HG03280 (cell line): ENCODE data around the gene FAAP20.

ENCODE experiments used
- ATAC-seq: cut with Tn5 transposase; IDR thresholded peaks from one replicate; pipeline ENCODE4 v1.9.1; 2021; ENCODE audit warnings: mild to moderate bottlenecking, moderate library complexity; ENCODE audit not compliant: unreplicated experiment

The FAAP20 gene, protein sequence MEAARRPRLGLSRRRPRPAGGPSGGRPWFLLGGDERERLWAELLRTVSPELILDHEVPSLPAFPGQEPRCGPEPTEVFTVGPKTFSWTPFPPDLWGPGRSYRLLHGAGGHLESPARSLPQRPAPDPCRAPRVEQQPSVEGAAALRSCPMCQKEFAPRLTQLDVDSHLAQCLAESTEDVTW

DNA sequence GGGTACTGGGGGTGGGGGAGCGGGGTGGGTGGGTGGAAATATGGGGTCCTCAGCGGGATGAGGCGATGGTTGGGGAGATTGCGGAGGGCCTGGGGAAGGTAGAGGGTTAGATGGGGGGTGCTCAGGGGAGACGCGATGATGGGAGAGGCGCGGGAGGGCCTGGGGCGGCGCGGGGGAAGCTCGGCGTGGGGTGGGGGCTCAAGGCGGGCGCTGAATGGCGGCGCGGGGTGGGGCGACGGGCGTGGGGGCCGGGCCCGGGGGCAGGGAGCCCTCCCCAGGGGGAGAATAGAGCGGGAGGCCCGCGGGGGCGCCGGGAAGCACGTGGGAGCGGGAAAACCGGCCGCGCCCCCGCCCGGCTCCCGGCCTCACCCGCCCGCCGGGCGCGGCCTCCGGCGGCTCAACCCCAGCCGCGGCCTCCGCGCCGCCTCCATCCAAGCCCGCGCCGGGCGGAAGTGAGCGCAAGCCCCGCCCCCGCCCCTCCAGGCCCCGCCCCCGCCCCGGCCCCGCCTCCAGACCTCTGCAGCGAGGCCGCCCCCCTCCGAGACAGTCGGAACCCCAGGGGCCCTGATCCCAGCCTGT, at the start of gene FAAP20:
FAAP20 (minus strand) TSS at position 454 of the 579 bp plus-strand sequence; CDS start at position 431, 23 bp downstream.
- peak; percentile 61 for ATAC-seq

DNA sequence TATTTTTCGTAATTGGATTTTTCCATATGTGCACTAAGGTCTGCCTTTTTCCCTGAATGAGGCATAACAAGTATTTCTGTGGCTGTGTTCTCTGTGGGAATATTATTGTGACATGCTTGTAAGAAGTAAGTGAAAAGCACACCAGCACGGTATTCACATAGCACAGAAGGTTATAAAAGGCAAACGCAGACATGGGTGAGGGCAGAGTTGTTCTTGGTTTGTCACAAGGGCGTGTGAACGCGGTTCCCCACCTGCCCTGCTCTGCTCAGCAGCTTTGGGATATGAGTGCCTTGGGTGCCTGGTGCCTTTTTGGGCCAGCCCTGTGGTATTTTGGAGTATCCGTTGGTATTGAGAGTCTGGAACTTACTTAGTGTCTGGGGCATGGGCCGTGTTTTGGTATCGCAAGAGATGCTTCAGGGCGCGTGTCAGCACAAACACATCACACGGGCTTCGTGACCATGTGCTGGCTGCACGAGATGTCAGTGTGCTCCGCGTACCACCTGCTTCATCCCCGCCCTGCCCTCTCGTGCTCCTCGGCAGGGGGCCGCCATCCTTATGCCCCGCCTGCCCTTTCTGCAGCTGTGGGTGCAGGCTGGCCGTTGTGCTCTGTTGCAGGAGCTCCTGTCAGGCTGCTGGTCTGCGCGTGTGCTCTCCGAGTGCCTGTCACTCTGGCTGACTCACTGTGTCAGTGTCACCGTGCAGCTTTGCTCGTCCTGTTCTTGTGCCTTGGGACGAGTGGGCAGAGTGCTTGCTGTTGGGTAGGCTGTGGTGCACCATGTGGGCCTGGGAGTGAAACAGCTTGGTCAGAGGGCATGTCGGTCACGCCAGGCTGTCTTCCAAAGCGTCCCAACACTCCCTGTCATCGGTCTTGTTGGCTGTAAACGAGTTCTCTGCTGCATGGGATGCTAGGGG, 48.5 kb upstream of the FAAP20 start:
- no peak for ATAC-seq

DNA sequence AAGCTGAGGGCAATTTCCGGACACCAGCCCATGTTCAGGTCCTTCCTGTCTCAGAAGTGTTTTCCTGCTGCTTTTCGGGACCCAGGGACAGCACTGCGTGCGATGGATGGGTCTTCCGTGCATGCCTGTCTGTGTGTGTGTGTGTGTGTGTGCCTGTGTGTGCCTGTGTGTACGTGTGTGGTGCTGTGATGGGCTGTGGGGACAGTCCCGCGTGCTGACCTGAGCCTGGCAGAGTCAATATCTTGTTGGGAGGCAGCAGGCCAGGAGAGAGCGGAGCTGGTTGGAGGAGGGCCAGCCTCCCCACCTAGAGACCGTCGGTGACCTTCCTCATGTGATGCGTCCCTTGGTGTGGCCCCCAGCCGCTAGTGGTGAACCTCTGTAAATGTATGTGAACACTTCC, 47.2 kb upstream of the FAAP20 start:
- ATAC-seq, result no peak

DNA sequence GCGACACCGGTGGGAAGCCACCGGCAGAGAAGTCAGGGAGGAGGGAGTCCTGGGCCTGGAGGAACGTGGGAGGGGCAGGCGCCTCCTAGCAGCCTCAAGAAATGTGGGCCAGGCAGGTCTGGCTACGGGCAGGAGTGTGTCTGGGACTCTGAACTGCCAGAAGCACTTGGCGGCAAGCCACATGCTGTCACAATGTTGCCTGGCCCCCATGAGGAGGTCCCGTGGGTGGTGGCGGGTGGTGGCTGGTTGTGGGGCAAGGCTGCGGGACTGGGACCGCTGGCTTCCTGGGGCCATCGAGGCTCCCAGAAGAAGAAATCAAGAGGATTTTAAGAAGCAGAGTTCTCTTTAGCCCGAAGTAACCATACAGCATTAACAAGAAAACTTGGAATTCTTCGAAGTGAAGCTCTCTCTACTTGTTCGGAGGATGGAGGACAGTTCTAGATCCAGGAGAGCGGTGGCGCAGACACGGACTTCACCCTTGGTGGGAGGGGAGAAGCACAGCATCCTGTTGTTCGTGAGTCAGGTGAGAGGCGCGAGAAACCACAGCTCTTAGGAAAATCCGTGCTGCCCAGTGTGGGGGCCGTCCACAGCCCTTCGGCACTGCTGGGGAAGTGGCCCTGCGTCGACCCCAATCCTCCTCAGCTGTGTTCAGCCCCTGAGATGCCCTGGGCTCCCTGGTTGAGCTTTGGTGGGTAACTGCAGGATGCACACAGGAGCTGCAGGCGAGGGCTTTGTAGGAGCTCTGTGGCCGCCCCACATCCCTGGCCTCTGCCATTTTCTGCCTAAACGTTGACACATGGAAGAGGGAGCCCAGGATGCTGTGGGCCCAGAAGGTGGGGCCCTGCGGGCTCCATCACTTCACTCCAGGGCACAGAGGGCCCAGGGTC, 45.9 kb upstream of the FAAP20 start:
- ATAC-seq, result no peak

DNA sequence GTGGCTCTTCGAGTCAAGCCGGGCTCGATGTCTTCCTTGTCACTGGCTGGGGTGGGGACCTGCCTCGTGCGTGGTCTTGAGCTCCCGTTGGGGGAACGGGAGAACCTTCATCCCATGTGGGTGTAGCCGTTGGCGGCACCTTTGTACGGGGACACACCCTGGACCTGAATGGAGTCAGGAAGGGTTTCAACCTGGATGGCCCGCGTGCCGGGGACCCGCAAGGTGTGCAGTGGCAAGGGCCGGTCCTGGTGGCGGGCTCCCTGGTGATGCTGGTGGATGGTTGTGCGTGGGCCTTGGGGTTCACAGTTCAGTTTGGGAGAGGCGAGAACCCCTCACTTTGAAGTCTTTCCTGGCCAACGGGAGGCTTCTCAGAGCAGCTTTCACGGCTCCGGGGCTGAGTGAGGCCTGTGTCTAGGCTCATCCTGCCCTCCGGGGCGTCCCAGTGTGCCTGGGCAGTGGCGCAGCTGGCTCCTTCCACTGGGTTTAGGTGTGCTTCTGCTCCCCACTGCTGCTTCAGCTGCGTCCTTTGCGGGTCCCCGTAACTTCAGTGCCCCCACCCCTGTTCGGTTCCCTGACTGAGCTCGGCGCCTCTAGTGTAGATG, 44.9 kb upstream of the FAAP20 start:
- no peak for ATAC-seq

DNA sequence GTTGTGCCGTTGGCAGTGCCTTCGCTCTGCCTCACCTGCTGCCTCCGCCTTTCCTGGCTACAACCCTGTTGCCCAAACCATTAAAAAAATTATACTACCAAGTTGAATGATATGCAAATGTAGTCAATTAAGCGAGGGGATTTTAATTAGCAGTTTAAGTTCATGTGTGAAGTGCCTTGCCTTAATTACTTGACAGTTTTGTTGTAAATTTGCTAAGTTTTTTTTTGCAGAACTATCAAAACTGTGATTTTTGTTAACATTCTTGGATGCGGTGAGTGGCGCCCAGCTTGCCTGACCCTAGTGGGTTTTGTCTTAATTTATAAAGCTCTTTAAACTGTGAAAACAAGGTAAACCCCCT, 44.4 kb upstream of the FAAP20 start:
- ATAC-seq, result no peak

DNA sequence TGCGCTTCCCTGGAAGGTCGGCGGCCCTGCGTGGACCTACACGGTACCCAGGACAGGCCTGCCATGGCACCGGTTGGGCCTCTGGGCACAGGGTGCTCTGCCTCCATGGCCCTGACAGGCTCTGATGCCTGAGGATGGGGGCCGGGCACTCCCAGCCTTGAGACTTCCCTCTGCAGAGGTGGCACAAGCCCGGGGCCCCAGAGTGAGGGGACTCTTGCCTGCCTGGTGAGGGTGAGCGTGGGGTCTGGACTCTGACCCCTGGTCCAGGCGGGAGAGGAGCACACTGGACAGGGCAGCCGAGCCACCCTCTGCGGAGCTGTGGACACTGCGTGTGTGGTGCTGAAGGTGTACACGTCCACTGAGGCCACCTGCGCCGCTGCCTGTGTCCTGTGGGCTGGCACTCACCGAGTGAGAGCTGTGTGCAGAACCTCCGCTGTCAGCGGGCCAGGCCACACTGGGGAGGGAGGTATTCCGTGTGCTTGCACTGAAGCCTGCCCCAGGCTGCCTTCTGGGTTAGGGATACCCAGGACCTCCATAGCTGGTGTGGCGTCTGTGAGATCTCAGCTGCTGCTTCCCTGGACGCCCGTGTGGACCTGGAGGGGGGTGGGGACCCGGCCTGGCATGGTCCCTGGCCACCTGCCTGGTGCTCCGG, 43.9 kb upstream of the FAAP20 start:
- no peak for ATAC-seq

DNA sequence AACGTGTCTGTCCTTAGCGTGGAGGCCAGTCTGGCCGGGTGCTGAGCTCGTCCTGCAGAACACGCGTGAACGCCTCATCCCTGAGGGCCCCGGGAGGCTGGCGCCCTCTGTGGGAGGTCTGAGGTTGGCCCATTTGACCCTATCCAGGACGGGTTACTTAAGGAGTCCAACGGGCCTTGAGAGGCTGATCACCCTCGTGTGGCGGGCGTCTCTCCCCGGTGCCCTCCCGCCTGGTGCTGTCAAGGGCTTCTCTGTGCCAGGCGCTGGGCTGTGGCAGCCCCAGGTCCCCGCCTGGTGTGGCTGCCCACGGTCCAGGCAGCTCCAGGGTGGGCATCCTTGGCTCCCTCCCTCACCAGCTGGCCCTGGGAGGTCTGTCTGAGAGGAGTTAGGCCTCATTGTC, 43.2 kb upstream of the FAAP20 start:
- ATAC-seq, result no peak

DNA sequence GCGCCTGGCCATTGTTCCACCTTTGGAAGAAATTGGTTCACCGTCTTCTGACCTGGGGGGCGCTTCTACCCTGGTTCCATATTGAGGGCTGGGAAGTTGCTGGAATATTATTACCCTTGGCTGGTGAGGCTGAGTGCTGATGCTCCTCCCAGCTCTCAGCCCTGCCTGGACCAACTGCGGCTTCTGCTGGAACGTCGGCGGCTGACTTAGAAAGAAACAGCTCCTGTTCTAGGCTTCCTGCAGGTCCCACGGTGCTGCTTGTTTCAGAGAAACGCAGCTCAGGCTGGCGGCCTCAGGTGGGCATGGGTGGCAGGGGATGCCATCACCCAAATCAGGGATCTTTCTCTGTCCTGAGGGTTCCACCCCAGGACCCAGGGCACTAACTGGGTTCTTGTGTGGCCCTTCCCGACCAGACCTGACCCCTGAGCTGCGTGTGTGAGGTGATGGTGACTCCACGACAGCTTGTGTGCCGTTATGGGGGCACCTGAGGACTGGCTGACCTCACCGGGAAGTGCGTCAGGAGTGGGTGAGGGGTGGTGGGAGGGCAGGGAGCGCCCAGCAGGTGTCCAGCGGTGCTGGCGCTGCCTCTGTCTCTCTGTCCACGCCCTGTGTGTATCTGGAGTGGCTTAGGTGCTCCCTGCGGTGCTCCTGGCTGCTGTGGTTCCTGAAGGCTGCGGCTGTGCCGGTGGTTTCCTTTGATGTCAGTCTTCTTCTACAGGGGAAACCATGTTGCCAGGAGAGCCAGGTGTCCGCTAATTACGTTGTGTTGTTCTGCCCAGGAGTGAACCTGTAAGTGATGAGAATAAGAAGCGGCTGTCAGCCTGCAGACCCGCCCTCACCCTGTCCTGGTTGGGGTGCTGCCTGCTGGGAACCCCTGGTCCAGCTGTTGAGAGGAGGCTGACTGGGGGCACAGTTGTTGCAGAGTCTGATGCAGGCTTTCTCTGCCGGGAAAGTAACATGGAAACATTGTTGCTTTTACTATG, 42.4 kb upstream of the FAAP20 start:
- ATAC-seq, result no peak

DNA sequence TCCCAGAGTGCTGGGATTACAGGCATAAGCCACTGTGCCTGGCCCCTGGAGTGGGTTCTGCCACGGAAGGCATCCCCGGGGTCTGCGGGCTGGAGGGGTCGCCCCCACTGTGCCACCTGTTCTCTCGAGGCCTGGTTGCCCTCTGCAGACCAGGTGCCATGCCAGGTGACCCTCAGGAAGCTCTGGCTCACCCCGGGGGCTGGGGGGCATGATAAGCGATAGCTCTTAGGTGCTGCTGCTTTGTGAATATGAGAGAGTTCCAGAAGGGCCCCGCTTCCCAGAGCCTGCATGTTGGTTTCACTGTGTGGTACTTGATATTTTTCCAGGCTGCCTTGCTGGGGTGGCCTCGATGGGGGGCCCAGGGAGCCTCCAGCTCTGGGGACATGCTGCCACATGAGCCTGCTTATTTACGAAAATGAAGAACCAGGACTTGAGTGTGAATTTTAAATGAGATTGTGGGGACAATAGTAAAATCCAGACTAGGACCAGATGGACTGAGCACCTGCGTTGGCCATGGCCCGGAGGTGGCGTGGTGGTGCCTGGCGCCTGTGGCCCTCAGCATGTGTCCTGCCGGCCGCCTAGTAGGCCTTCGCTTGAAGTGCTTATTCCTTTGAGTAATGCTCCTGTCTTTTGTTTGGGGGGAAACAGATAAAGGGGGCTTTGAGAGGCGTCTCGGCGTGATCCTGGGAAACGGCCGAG, 40.9 kb upstream of the FAAP20 start:
- no peak for ATAC-seq

DNA sequence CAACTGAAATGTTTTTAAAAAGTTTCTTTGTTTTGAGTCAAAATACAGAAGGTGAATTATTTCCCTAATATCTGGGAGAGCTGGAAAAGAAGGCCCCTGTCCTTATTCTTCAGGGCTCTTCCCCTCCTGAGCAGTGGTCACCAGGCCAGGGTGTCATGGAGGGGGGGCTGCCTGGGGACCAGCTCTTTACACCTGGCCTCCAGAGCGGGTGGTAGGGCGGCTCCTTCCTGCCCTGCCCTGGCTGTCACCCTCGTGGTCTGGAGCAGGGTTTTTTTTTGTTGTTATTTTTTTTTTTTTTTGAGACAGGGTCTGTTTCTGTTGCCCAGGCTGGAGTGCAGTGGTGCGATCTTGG, 40.2 kb upstream of the FAAP20 start:
- ATAC-seq, result no peak

DNA sequence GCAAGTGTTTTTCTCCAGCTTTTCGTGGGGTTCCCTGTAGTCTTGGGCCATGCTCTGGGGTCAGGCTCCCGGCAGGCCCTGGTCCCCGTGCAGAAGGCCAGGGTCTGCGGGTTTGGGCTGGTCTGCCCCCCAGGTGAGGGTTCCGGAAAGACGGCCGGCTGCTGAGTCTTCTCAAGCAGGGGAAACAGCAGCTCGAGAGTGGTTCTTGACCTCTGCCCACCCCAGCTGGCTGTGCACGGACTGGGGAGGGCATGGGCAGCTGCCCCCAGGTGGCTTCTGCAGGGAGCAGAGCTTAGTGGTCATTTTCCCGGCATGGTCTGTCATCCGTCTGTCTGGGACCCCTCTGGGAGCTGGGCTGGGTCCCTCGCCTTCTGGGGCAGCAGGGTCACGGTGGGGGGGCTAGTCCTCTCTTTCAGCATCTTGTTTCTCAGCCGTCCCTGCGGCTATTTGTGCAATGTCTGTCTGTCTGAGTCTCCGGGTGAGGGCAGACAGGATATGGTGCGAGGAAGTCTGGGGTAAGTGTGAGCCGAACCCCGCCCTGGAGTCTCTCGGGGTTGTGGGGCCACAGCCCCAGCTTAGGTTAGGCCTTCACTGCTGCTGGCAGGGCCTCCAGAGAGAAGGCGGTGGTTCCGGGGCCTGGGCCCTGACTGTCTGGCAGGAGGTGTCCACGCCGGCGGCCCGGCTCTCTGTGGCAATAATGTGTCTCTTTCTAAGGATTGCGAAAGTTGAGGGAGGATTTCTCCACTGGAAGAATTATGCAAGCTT, 39.6 kb upstream of the FAAP20 start:
- no peak for ATAC-seq

DNA sequence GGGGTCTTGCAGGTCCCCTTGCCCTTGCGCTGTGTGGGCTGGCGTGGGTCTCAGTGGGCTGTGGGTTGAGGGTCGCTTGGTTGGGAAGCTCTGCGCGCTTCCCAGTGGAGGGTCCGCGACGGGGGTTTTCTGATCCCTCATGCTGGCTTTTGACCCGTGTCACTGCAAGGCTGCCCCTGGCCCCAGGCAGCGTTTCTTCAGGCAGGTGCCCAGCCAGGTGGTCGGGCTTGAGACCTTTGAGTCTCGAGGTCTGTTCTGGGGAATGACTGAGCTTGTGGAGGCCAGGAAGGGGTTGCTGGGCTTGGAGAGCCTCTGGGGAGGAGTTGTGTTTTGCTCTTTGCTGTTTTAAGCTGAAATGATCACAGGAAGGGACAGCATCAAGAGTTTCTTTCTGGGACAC, 38.9 kb upstream of the FAAP20 start:
- no peak for ATAC-seq

DNA sequence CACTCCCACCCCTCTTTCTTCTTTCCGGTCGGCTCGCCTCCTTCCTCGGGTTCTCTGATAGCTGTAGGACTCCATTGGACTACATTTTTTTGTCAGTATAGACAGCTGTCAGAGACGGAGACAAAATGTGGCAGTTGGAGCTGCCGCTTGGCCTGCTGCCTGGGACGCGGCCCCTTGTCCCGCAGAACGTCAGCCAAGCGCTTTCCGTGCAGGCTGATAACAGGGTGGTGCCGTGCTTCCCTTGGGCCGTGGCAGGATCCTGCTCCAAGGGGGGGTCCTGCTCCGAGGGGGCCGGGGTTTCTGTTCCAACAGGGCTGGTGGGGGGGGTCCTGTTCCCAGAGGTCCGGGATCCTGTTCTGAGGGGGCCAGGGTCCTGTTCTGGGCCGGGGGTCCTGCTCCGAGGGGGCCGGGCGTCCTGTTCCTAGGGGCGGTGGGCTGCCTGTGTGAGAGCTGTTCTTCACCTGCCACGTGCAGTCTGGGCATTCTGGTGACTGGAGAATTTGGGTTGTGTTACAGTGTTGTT, 38.4 kb upstream of the FAAP20 start:
- ATAC-seq, result no peak

DNA sequence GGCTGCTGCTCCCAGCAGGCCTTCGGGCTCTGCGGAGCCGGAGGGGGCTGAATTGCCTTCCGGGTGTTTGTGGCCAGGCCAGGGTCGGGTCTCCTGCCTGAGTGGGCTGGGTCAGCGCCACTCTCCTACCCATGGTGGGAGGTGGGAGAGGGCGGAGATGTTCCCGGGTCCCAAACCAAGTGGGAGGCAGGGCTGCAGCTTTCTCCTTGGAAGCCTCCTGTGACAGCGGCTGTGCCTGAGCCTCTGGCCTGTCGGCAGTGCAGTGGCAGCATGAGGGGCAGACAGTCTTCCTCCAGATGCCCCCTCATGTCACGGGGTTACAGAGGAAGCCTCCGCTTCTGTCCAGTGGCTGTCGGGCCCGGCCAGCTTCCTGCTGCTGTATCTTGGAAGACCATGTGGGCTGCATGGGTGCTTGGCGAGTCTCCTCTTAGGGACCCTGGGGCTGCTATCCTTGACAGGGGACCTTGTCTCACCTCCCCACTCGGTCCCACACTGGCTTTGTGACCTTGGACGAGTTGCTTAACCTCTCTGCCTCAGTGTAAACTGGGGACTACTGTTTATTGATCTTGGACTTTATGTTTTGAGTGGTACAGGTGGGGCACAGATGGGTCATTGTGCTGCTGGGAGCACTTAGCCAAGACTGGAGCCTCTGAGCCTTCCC, 37.8 kb upstream of the FAAP20 start:
- ATAC-seq, result no peak

DNA sequence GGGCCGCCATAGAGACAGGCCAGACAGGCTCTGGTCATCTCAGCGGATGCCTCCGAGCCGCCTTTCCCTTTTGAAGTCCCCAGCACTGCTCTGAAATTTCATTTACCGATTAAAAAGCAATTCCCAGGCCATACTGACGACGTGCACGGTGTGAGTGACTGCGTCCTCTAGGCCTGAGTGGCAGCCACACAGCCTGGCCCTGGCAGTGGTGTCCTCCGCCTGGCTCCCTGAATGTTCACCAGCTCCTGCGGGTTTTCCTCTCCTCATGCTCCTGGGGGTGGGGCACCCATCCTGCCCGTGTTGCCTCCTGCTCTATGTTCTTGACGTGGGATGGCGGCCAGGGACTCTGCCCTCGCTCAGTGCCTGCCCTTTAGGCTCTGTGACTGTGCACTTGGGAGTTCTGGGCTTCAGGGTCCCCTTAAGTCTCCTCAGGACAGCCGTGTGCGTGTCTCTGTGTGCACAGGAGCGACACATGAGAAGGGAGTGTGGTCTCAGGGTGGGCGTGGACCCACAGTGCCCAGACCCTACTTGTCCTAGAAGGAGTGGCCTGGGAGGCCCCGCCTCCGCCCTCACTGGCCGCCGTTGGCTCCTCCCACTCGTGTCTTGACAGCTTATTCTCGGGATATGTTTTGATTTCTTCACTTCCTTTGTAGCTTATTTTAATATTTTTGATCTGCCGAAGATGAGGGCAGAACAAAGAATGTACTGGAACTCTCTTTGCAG, 37.1 kb upstream of the FAAP20 start:
- ATAC-seq, result no peak
